ENCODE data around the gene TRIO. TPM values are rescaled to one million over a fixed set of nuclear protein-coding genes. Genes with fewer than 3 reads are reported as not detected.

Gene TRIO
- total RNA-seq, 1 donor from 2014 or later: 186 TPM

GRCh38 chr5:14123551-14123950, 19.6 kb upstream of the TRIO start:
- no peak for DNase-seq

- DNase-seq: no peak
Observed at GRCh38 chr5:14123974-14124482, 19.1 kb upstream of the TRIO start.

- no peak for DNase-seq
Observed at GRCh38 chr5:14125262-14125661, 17.9 kb upstream of the TRIO start.

- DNase-seq: no peak
Observed at GRCh38 chr5:14127587-14127986, 15.6 kb upstream of the TRIO start.

- DNase-seq: no peak
Observed at GRCh38 chr5:14128079-14128478, 15.1 kb upstream of the TRIO start.

- DNase-seq: no peak
Observed at GRCh38 chr5:14129123-14129522, 14.0 kb upstream of the TRIO start.

GRCh38 chr5:14131855-14132503, 11.2 kb upstream of the TRIO start:
- DNase-seq: no peak

GRCh38 chr5:14133394-14133793, 9.7 kb upstream of the TRIO start:
- no peak for DNase-seq

- no peak for DNase-seq
Observed at GRCh38 chr5:14134083-14134482, 9.1 kb upstream of the TRIO start.

GRCh38 chr5:14134771-14135170, 8.4 kb upstream of the TRIO start:
- DNase-seq: no peak

- no peak for DNase-seq
Observed at GRCh38 chr5:14135621-14136020, 7.5 kb upstream of the TRIO start.

- DNase-seq: no peak
Observed at GRCh38 chr5:14136228-14136627, 6.9 kb upstream of the TRIO start.

GRCh38 chr5:14138608-14139540, 4.3 kb upstream of the TRIO start:
- DNase-seq: no peak

- DNase-seq: no peak
Observed at GRCh38 chr5:14141764-14142163, 1.4 kb upstream of the TRIO start.

GRCh38 chr5:14142202-14142826, 828 bp upstream of the TRIO start:
- no peak for DNase-seq

- no peak for DNase-seq
Observed at GRCh38 chr5:14143546-14143840, 351 bp downstream of the TRIO start.

GRCh38 chr5:14143841-14144585, 871 bp downstream of the TRIO start:
- no peak for DNase-seq

GRCh38 chr5:14144586-14145434, 1.7 kb downstream of the TRIO start:
- DNase-seq: peak; percentile 40

GRCh38 chr5:14145435-14146334, 2.5 kb downstream of the TRIO start:
- DNase-seq: no peak

GRCh38 chr5:14146725-14147124, 3.6 kb downstream of the TRIO start:
- no peak for DNase-seq

Measured in skin of body (tissue), 2 donors.